Nephron progenitor cell (in vitro differentiated cells): ENCODE results near the gene FKBP5.

Experiments
- DNase-seq: peaks from one replicate; pipeline ENCODE4 v3.0.0; 2021
- H3K27ac Mint-ChIP-seq: 2 replicates; pipeline ENCODE4 v1.8.0; 2021; ENCODE audit warnings: mild to moderate bottlenecking, moderate library complexity, mixed read lengths
- H3K27me3 Mint-ChIP-seq: 2 replicates; pipeline ENCODE4 v1.8.0; 2021; ENCODE audit warnings: mild to moderate bottlenecking, low read depth, mixed read lengths; ENCODE audit not compliant: poor library complexity
- H3K36me3 Mint-ChIP-seq: 2 replicates; pipeline ENCODE4 v1.8.0; 2021; ENCODE audit warnings: low read depth, mixed read lengths
- H3K4me1 Mint-ChIP-seq: 2 replicates; pipeline ENCODE4 v1.8.0; 2021; ENCODE audit warnings: mixed read lengths
- H3K4me3 Mint-ChIP-seq: 2 replicates; pipeline ENCODE4 v1.8.0; 2021; ENCODE audit warnings: mild to moderate bottlenecking, moderate library complexity, mixed read lengths
- H3K9me3 Mint-ChIP-seq: 2 replicates; pipeline ENCODE4 v1.8.0; 2021; ENCODE audit warnings: mild to moderate bottlenecking, moderate library complexity, mixed read lengths
- TF ChIP-seq, protein P1 (sequence below): fragments of 200-600 bp; sonication (generic); IDR thresholded peaks from 2 replicates; pipeline ENCODE4 v1.5.0; 2021; ENCODE audit warnings: antibody characterized with exemption

The FKBP5 gene

GRCh38 chr6:35533981-35534380, 154.7 kb downstream of the FKBP5 start:
- no peaks in the 10 kb centered on the region for H3K9me3 Mint-ChIP-seq
- DNase-seq = no peak
- H3K4me1 Mint-ChIP-seq = peaks cover 22% of the 10 kb centered on the region
- no peaks in the 10 kb centered on the region for H3K36me3 Mint-ChIP-seq
- TF ChIP-seq, protein P1, sequence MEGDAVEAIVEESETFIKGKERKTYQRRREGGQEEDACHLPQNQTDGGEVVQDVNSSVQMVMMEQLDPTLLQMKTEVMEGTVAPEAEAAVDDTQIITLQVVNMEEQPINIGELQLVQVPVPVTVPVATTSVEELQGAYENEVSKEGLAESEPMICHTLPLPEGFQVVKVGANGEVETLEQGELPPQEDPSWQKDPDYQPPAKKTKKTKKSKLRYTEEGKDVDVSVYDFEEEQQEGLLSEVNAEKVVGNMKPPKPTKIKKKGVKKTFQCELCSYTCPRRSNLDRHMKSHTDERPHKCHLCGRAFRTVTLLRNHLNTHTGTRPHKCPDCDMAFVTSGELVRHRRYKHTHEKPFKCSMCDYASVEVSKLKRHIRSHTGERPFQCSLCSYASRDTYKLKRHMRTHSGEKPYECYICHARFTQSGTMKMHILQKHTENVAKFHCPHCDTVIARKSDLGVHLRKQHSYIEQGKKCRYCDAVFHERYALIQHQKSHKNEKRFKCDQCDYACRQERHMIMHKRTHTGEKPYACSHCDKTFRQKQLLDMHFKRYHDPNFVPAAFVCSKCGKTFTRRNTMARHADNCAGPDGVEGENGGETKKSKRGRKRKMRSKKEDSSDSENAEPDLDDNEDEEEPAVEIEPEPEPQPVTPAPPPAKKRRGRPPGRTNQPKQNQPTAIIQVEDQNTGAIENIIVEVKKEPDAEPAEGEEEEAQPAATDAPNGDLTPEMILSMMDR = no peak
- no peak overlapping the region for H3K4me3 Mint-ChIP-seq
- H3K27ac Mint-ChIP-seq = no peak overlapping the region
- H3K27me3 Mint-ChIP-seq = peaks cover 10% of the 10 kb centered on the region

- Mint-ChIP-seq H3K4me3 (no peak overlapping the region), H3K9me3 (no peaks in the 10 kb centered on the region), H3K36me3 (peaks cover 3% of the 10 kb centered on the region), H3K27me3 (peaks cover 10% of the 10 kb centered on the region), H3K4me1 (peaks cover 22% of the 10 kb centered on the region), H3K27ac (no peak overlapping the region)
- TF ChIP-seq, protein P1 = no peak
- DNase-seq = no peak
These were observed 156.6 kb downstream of the FKBP5 start for GRCh38 chr6:35532126-35532525.

DNA sequence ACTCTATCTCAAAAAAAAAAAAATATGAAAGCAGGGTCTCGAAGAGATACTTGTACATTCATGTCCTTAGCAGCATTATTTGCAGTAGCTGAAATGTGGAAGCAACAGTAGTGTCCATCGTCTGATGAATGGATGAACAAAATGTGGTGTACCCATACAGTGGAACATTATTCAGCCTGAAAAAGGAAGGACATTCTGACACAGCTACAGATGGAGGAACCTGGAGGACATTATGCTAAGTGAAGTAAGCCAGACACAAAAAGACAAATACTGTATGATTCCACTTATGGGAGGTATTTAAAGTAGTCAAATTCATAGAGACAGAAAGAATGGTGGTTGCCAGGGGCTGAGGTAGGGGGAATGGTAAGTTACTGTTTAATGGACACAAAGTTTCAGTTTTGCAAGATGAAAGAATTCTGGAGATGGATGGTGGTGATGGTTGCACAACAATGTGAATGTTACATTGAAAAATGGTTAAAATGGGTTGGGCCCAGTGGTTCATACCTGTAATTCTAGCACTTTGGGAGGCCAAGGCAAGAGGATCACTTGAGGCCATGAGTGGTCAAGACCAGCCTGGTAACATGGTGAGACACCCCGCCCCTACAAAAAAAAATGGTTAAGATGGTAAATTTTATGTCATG, 164.2 kb downstream of the FKBP5 start:
- no peak for DNase-seq
- no peaks in the 10 kb centered on the region for H3K4me1 Mint-ChIP-seq
- no peak overlapping the region for H3K27ac Mint-ChIP-seq
- H3K4me3 Mint-ChIP-seq = no peak overlapping the region
- H3K27me3 Mint-ChIP-seq = peaks cover 9% of the 10 kb centered on the region
- H3K9me3 Mint-ChIP-seq = no peaks in the 10 kb centered on the region
- peaks cover 3% of the 10 kb centered on the region for H3K36me3 Mint-ChIP-seq
- TF ChIP-seq, protein P1 = no peak
